Endothelial cell of umbilical vein (primary cell): ENCODE data around the gene ACAD10.

Source experiments
- EZH2 ChIP-seq: IDR thresholded peaks from 2 replicates; pipeline ENCODE4 v1.6.1; 2012; ENCODE audit warnings: borderline replicate concordance, low read depth, mild to moderate bottlenecking, moderate library complexity, low read length, inconsistent platforms; ENCODE audit not compliant: severe bottlenecking
- FOS ChIP-seq: IDR thresholded peaks from 2 replicates; pipeline ENCODE4 v1.6.1; 2011; ENCODE audit warnings: mild to moderate bottlenecking, low read length, moderate library complexity, borderline replicate concordance; ENCODE audit not compliant: insufficient read depth
- JUN ChIP-seq: IDR thresholded peaks from 2 replicates; pipeline ENCODE4 v1.6.1; 2011; ENCODE audit warnings: borderline replicate concordance, low read depth; ENCODE audit not compliant: insufficient read length, insufficient read depth
- POLR2A ChIP-seq: IDR thresholded peaks from 2 replicates; pipeline ENCODE4 v1.6.1; 2012; ENCODE audit warnings: low read depth, mild to moderate bottlenecking, control low read depth, low read length
- POLR2AphosphoS5 ChIP-seq: IDR thresholded peaks from 2 replicates; pipeline ENCODE4 v1.6.1; 2012; ENCODE audit warnings: low read depth, mild to moderate bottlenecking, control low read depth, low read length, moderate library complexity; ENCODE audit not compliant: insufficient read depth
- TF ChIP-seq, protein P1 (sequence below), 2 donors: IDR thresholded peaks; 1 replicate in 1 of 2; 2 replicates in 1 of 2; pipeline ENCODE4 v1.5.1; 2011; ENCODE audit warnings: low read length in 2 of 2, mild to moderate bottlenecking in 2 of 2, moderate library complexity in 2 of 2, control low read depth in 1 of 2, inconsistent platforms in 1 of 2, low read depth in 1 of 2; ENCODE audit not compliant: insufficient read depth in 1 of 2; ENCODE audit errors: extremely low read depth in 1 of 2

GRCh38 chr12:111761099-111761498 lies 75.2 kb downstream of the ACAD10 start:
- TF ChIP-seq, protein P1, sequence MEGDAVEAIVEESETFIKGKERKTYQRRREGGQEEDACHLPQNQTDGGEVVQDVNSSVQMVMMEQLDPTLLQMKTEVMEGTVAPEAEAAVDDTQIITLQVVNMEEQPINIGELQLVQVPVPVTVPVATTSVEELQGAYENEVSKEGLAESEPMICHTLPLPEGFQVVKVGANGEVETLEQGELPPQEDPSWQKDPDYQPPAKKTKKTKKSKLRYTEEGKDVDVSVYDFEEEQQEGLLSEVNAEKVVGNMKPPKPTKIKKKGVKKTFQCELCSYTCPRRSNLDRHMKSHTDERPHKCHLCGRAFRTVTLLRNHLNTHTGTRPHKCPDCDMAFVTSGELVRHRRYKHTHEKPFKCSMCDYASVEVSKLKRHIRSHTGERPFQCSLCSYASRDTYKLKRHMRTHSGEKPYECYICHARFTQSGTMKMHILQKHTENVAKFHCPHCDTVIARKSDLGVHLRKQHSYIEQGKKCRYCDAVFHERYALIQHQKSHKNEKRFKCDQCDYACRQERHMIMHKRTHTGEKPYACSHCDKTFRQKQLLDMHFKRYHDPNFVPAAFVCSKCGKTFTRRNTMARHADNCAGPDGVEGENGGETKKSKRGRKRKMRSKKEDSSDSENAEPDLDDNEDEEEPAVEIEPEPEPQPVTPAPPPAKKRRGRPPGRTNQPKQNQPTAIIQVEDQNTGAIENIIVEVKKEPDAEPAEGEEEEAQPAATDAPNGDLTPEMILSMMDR (IDR thresholded peaks at IDR 0.05; ENCODE audit: extremely low read depth in 1 of 2, insufficient read depth in 1 of 2, low read depth in 1 of 2, low read length in 2 of 2) = no peak
- TF ChIP-seq POLR2A (no peak), POLR2AphosphoS5 (no peak), FOS (no peak), JUN (no peak), EZH2 (no peak)
